ENCODE data around the gene UTP18. TPM values are rescaled to one million over a fixed set of nuclear protein-coding genes. Genes with fewer than 3 reads are reported as not detected.
A peak's percentile ranks its signal among the peaks of the same experiment; 100 is the strongest.
"Not testable (repeated sequence)": the region's sequence is repeated elsewhere in the genome, so short reads cannot be mapped to it uniquely, and the experiment has no call there.

The UTP18 gene
- total RNA-seq, 1 donor from 2014 or later: 30.0 TPM

DNA sequence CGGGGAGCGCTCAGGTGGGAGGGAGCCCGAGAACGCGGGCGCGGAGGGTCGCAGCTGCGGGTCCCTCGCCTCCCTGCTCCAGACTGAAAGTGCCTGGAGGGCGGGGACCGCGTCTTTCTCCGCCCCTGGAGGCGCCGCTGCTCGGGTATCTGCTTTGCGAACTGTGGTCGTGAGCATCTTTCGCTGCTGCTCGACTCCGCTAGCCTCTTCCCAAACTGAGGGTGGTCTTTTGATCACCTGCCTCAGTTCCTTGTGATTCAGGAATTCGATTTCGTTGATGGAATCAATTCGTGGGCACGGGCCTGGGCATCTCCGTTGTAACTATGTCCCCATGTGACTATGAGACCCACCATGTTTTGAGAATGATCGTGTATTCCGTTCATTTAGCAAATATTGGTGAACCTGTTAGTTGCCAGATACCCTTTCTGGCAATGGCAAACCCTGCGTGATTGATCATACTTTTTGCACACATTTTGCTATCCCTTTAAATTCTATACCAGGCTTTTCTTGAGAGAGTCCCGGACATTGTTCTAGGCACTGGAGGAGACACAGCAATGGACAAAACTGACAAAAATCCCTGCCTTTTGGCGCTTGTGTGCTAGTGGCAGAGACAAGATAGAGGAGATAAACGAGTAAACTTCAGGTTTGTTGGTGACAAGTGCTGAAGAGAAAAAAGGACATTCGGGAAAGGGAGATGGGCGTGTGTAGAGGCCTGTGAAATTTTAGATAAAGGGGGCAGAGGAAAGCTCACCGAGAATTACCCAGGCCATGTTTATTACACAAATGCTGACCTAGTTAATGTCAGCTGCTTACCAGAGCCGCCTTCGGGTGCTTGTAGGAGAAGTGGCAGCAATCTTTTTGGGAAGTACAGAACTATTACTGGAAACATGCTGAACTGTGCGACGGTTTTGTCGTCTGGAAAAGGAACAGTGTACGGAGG is 948 bp downstream of the UTP18 start:
- H3K4me3 ChIP-seq: peak overlapping the region; percentile 98
- no peaks in the 10 kb centered on the region for H3K9me3 ChIP-seq
- TF ChIP-seq, protein P1, sequence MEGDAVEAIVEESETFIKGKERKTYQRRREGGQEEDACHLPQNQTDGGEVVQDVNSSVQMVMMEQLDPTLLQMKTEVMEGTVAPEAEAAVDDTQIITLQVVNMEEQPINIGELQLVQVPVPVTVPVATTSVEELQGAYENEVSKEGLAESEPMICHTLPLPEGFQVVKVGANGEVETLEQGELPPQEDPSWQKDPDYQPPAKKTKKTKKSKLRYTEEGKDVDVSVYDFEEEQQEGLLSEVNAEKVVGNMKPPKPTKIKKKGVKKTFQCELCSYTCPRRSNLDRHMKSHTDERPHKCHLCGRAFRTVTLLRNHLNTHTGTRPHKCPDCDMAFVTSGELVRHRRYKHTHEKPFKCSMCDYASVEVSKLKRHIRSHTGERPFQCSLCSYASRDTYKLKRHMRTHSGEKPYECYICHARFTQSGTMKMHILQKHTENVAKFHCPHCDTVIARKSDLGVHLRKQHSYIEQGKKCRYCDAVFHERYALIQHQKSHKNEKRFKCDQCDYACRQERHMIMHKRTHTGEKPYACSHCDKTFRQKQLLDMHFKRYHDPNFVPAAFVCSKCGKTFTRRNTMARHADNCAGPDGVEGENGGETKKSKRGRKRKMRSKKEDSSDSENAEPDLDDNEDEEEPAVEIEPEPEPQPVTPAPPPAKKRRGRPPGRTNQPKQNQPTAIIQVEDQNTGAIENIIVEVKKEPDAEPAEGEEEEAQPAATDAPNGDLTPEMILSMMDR (IDR thresholded peaks at IDR 0.05): no peak
- peaks cover 31% of the 10 kb centered on the region for H3K36me3 ChIP-seq
- peaks cover 49% of the 10 kb centered on the region for H3K4me1 ChIP-seq
- DNase-seq (no peak), ATAC-seq (peak; percentile 15)
- intact Hi-C loops (cut with DNase I): no loop called here
- H3K27ac ChIP-seq: peak overlapping the region; percentile 95
- H3K27me3 ChIP-seq: no peaks in the 10 kb centered on the region

GRCh38 chr17:51263006-51263405 is 2.7 kb downstream of the UTP18 start:
- peaks cover 46% of the 10 kb centered on the region for H3K36me3 ChIP-seq
- intact Hi-C loops (cut with DNase I): no loop called here

GRCh38 chr17:51264466-51264865 is 4.1 kb downstream of the UTP18 start:
- ATAC-seq; DNase-seq; H3K27me3 ChIP-seq; intact Hi-C loops (cut with DNase I); H3K4me3 ChIP-seq; H3K9me3 ChIP-seq; H3K27ac ChIP-seq: not testable (repeated sequence)
- Histone ChIP-seq H3K36me3 (peaks cover 61% of the 10 kb centered on the region), H3K4me1 (peaks cover 24% of the 10 kb centered on the region)

More at GRCh38 chr17:51263006-51263405, 2.7 kb downstream of the UTP18 start:
- H3K9me3 ChIP-seq: no peaks in the 10 kb centered on the region
- no peak for DNase-seq
- ATAC-seq: no peak
- no peaks in the 10 kb centered on the region for H3K27me3 ChIP-seq
- TF ChIP-seq, protein P1 (IDR thresholded peaks at IDR 0.05): no peak
- H3K4me3 ChIP-seq: no peak overlapping the region
- peaks cover 36% of the 10 kb centered on the region for H3K4me1 ChIP-seq
- H3K27ac ChIP-seq: no peak overlapping the region

DNA sequence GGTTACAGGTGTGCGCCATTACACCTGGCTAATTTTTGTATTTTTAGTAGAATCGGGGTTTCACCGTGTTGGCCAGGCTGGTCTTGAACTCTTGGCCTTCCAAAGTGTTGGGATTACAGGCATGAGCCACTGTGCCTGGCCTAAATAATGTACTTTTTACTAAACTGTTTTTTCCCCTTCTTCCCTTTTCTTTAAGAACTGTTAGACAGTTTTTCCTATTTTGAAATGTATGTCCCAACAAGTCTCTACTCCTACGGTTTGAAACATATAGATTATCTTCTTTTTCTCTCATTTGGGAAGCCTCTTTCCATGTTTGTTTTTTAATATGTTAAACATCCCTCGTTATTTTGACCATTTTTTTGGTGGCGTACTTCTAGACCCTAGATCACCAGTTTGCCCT is 9.6 kb downstream of the UTP18 start:
- Histone ChIP-seq H3K4me1 (peaks cover 5% of the 10 kb centered on the region), H3K4me3 (no peak overlapping the region), H3K27ac (no peak overlapping the region), H3K27me3 (no peaks in the 10 kb centered on the region), H3K36me3 (peaks cover 89% of the 10 kb centered on the region), H3K9me3 (no peaks in the 10 kb centered on the region)
- intact Hi-C loops (cut with DNase I): no loop called here
- TF ChIP-seq, protein P1 (IDR thresholded peaks at IDR 0.05): no peak
- no peak for ATAC-seq
- no peak for DNase-seq

GRCh38 chr17:51270636-51271035 is 10.3 kb downstream of the UTP18 start:
- Histone ChIP-seq H3K9me3 (no peaks in the 10 kb centered on the region), H3K36me3 (peaks cover 90% of the 10 kb centered on the region), H3K27me3 (no peaks in the 10 kb centered on the region), H3K27ac (no peak overlapping the region), H3K4me1 (peaks cover 5% of the 10 kb centered on the region), H3K4me3 (no peak overlapping the region)
- DNase-seq: no peak
- intact Hi-C loops (cut with DNase I): no loop called here
- TF ChIP-seq, protein P1 (IDR thresholded peaks at IDR 0.05): no peak
- ATAC-seq: peak; percentile 47

DNA sequence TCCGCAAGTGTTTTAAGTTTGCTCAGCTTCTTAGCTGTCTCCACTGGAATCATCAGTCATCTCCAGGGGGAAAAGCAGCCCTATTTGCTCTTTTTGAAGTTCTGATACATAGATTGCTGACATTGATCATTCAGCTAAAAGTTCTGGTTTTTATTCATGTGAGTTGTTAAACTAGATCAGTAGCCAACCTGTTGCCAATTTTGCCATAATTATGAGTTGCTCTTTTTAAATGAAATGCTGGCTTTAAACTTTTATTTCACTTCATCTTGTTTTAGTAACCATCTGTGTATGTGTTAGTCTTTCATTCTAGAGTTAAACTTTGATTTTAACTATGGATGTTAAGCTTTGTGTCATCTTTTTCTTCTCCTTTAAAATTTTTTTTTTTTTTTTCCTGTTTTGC is 12.5 kb downstream of the UTP18 start:
- Histone ChIP-seq H3K9me3 (no peaks in the 10 kb centered on the region), H3K36me3 (peaks cover 90% of the 10 kb centered on the region), H3K27me3 (no peaks in the 10 kb centered on the region), H3K27ac (no peak overlapping the region), H3K4me3 (no peak overlapping the region), H3K4me1 (peaks cover 5% of the 10 kb centered on the region)
- intact Hi-C loops (cut with DNase I): no loop called here
- no peak for ATAC-seq
- no peak for DNase-seq
- TF ChIP-seq, protein P1 (IDR thresholded peaks at IDR 0.05): no peak
